Lung microvascular endothelial cell (primary cell): ENCODE results near the gene CAMSAP1. TPM values are rescaled to one million over a fixed set of nuclear protein-coding genes. Genes with fewer than 3 reads are reported as not detected.

Experiments
- DNase-seq, 2 donors: peaks; one replicate each; pipeline versions ENCODE4 v3.0.0 to v3.0.0-alpha.2; 2010; ENCODE audit warnings: low read depth in 2 of 2
- total RNA-seq: library from RNA; depleted of rRNA; stranded (reverse); fragments of >200 nt; gene quantifications from 2 replicates; pipeline ENCODE4 v1.2.1, GENCODE V29; 2014

The CAMSAP1 gene
- total RNA-seq, 1 donor from 2014 or later = 12.9 TPM

GRCh38 chr9:135761150-135761844, 146.0 kb downstream of the CAMSAP1 start:
- DNase-seq = no peak

DNA sequence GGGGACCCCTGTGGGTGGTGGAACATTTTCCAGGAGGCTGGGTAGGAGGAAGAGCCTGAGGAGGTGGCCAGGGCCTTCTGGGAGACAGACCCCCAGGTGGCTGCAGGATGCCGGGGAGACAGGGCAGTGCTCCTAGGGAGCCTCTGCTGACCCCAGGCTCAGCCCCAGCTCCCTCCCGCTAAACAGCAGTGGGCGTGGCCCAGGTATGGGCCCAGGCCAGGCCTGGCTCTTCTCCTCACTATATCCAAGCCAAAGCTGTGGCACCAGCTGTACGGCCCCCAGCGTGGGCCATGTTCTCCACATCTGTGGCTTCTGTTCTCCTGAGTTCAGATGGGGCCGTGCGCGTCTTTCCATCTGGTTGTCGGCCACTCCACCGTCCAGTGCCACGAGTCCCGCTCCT, 146.9 kb downstream of the CAMSAP1 start:
- DNase-seq = no peak

DNA sequence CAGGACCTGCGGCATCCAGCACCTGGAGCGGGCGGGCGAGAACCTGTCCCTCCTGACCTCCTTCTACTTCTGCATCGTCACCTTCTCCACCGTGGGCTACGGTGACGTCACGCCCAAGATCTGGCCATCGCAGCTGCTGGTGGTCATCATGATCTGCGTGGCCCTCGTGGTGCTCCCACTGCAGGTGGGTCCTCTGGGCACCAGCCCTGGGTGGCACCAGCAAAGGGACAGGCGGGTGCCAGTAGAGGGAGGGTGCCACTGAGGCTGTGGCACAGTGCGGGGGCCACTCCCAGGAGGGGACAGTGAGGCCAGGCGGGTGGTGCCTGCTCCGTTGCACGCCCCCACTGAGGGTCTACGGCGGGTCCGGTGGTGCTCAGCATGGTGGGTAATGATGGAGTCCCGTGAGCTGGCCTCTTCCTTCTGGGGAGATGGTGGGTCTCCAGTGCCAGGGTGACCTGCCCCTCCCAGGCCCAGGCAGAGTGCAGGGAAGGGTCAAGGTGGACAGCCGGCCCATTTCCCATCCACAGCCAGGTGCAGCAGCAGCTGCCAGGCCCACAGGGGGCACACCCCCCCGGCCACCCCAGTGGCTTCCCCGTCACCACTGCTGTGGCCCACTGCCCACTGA, 147.6 kb downstream of the CAMSAP1 start:
- DNase-seq = no peak

GRCh38 chr9:135758870-135759269, 148.5 kb downstream of the CAMSAP1 start:
- no peak for DNase-seq

Other genes with a start within 250 kb of the CAMSAP1 start
- gene LCN9, start 244.2 kb downstream of the CAMSAP1 start, total RNA-seq = not detected in 2 replicates
- gene SOHLH1, start 208.1 kb downstream of the CAMSAP1 start, total RNA-seq = not detected in 2 replicates
- under 0.01 TPM in 1 of 2 replicates, not detected in the other for gene KCNT1, start 205.4 kb downstream of the CAMSAP1 start, total RNA-seq
- gene UBAC1, start 53.8 kb upstream of the CAMSAP1 start, total RNA-seq = 22.2 and 24.0 TPM in 2 replicates
- 10.9 and 11.6 TPM in 2 replicates for gene NACC2, start 187.7 kb upstream of the CAMSAP1 start, total RNA-seq
- 34.0 and 44.4 TPM in 2 replicates for gene TMEM250, start 211.3 kb upstream of the CAMSAP1 start, total RNA-seq